Endothelial cell (in vitro differentiated cells): ENCODE measurements around the gene ARHGAP23. TPM values are rescaled to one million over a fixed set of nuclear protein-coding genes. Genes with fewer than 3 reads are reported as not detected.
A peak's percentile ranks its signal among the peaks of the same experiment; 100 is the strongest.

Source experiments
- DNase-seq: peaks from one replicate; pipeline ENCODE4 v3.0.0; 2021; ENCODE audit warnings: low spot score
- H3K27ac Mint-ChIP-seq: one replicate; pipeline ENCODE4 v1.8.0; 2021; ENCODE audit warnings: mixed read lengths, inconsistent platforms; ENCODE audit not compliant: unreplicated experiment
- H3K27me3 Mint-ChIP-seq: one replicate; pipeline ENCODE4 v1.8.0; 2021; ENCODE audit warnings: mild to moderate bottlenecking, moderate library complexity, mixed read lengths, inconsistent platforms; ENCODE audit not compliant: unreplicated experiment
- H3K36me3 Mint-ChIP-seq: one replicate; pipeline ENCODE4 v1.8.0; 2021; ENCODE audit warnings: mild to moderate bottlenecking, low read depth, mixed read lengths, inconsistent platforms; ENCODE audit not compliant: unreplicated experiment
- H3K4me1 Mint-ChIP-seq: one replicate; pipeline ENCODE4 v1.8.0; 2021; ENCODE audit warnings: mild to moderate bottlenecking, mixed read lengths, inconsistent platforms; ENCODE audit not compliant: unreplicated experiment
- H3K4me3 Mint-ChIP-seq: one replicate; pipeline ENCODE4 v1.8.0; 2021; ENCODE audit warnings: mild to moderate bottlenecking, mixed read lengths, inconsistent platforms; ENCODE audit not compliant: unreplicated experiment
- H3K9me3 Mint-ChIP-seq: one replicate; pipeline ENCODE4 v1.8.0; 2021; ENCODE audit warnings: mixed read lengths, inconsistent platforms; ENCODE audit not compliant: unreplicated experiment
- total RNA-seq: library from RNA; stranded (reverse); fragmentation: NEBNext Ultra II Directional; extraction: Animal tissue kit (Norgen Biotek cat#: 25700); gene quantifications from one replicate; pipeline ENCODE4 v1.2.1, GENCODE V29; 2021; ENCODE audit not compliant: unreplicated experiment
- TF ChIP-seq, protein P1 (sequence below): fragments of 200-600 bp; sonication (generic); IDR thresholded peaks from one replicate; pipeline ENCODE4 v1.5.0; 2021; ENCODE audit warnings: antibody characterized with exemption; ENCODE audit not compliant: unreplicated experiment

The ARHGAP23 gene
- total RNA-seq, 1 donor from 2014 or later: 70.5 TPM

DNA sequence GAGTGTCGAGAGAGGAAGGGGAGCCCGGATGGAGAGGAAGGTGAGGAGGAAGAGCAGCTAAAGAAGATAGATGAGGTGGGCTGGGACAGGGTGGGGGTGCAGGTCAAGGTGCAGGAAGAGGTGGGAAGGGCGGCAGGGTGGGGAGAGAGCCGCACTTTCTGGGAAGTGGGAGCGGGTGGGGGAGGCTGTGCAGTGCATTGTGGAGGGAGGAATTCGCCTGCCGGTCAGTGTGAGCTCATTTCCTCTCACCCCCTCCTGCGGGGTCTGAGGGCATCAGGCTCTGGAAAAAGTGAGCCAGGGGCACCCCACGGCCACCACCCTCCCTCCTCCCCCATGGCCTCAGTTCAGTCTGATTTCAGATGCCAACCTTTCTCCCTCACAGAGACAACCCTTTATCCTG is 2.5 kb upstream of the ARHGAP23 start:
- H3K4me1 Mint-ChIP-seq: peaks cover 48% of the 10 kb centered on the region
- TF ChIP-seq, protein P1, sequence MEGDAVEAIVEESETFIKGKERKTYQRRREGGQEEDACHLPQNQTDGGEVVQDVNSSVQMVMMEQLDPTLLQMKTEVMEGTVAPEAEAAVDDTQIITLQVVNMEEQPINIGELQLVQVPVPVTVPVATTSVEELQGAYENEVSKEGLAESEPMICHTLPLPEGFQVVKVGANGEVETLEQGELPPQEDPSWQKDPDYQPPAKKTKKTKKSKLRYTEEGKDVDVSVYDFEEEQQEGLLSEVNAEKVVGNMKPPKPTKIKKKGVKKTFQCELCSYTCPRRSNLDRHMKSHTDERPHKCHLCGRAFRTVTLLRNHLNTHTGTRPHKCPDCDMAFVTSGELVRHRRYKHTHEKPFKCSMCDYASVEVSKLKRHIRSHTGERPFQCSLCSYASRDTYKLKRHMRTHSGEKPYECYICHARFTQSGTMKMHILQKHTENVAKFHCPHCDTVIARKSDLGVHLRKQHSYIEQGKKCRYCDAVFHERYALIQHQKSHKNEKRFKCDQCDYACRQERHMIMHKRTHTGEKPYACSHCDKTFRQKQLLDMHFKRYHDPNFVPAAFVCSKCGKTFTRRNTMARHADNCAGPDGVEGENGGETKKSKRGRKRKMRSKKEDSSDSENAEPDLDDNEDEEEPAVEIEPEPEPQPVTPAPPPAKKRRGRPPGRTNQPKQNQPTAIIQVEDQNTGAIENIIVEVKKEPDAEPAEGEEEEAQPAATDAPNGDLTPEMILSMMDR: no peak
- H3K36me3 Mint-ChIP-seq: no peaks in the 10 kb centered on the region
- no peaks in the 10 kb centered on the region for H3K9me3 Mint-ChIP-seq
- H3K27ac Mint-ChIP-seq: peak overlapping the region; percentile 79
- peak; percentile 49 for DNase-seq
- no peak overlapping the region for H3K4me3 Mint-ChIP-seq
- H3K27me3 Mint-ChIP-seq: peaks cover 23% of the 10 kb centered on the region

DNA sequence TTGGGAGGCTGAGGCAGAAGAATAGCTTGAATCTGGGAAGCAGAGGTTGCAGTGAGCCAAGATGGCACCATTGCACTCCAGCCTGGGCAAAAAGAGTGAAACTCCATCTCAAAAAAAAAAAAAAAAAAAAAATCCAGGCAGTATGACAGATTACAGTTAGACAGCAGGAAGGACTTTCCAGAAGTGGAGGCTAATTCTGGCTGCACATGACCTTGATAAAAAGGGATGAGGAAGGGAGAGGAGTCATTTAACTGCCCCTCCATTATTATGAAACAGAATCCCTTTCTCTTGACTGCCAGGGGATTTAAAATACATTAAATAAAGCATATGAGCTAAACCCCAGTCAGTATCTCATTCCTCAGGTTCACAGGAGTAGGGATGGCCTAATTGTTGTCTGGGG is 1.8 kb upstream of the ARHGAP23 start:
- no peaks in the 10 kb centered on the region for H3K9me3 Mint-ChIP-seq
- no peaks in the 10 kb centered on the region for H3K36me3 Mint-ChIP-seq
- TF ChIP-seq, protein P1: no peak
- H3K4me3 Mint-ChIP-seq: no peak overlapping the region
- DNase-seq: no peak
- H3K4me1 Mint-ChIP-seq: peaks cover 48% of the 10 kb centered on the region
- no peak overlapping the region for H3K27ac Mint-ChIP-seq
- H3K27me3 Mint-ChIP-seq: peaks cover 23% of the 10 kb centered on the region

DNA sequence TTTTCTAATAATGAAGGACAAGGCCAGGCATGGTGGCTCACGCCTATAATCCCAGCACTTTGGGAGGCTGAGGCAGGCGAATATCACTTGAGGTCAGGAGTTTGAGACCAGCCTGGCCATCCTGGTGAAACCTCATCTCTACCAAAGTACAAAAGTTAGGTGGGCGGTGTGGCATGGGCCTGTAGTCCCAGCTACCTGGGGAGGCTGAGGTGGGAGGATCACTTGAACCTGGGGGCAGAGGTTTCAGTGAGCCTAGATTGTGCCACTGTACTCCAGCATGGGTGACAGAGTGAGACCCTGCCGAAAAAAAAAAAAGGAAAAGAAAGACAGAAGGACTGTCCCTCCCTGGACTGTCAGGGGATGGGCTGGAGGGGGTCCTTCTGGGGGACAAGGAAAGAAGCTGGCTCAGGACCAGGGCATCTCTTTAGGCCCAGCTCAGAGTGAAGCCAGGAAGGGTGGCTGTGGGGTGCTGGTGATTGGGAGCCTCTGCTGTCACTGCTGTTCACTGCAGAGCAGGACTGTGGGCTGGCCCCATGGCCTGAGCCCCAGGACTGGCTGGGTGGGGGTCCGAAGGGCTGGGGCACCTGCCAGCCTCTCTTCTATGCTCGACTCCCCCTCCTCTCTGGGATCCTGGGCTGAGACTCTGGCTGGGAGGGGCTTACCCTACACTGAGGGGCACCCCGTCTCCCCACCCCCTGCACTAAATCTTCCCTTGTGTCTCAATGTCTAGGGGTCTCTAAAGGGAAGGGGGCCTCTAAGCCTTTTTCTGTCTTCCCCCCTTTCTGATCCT is 909 bp upstream of the ARHGAP23 start:
- Mint-ChIP-seq H3K9me3 (no peaks in the 10 kb centered on the region), H3K27me3 (peaks cover 19% of the 10 kb centered on the region), H3K27ac (no peak overlapping the region), H3K36me3 (no peaks in the 10 kb centered on the region), H3K4me1 (peaks cover 48% of the 10 kb centered on the region), H3K4me3 (peak overlapping the region; percentile 90)
- no peak for DNase-seq
- TF ChIP-seq, protein P1: no peak

DNA sequence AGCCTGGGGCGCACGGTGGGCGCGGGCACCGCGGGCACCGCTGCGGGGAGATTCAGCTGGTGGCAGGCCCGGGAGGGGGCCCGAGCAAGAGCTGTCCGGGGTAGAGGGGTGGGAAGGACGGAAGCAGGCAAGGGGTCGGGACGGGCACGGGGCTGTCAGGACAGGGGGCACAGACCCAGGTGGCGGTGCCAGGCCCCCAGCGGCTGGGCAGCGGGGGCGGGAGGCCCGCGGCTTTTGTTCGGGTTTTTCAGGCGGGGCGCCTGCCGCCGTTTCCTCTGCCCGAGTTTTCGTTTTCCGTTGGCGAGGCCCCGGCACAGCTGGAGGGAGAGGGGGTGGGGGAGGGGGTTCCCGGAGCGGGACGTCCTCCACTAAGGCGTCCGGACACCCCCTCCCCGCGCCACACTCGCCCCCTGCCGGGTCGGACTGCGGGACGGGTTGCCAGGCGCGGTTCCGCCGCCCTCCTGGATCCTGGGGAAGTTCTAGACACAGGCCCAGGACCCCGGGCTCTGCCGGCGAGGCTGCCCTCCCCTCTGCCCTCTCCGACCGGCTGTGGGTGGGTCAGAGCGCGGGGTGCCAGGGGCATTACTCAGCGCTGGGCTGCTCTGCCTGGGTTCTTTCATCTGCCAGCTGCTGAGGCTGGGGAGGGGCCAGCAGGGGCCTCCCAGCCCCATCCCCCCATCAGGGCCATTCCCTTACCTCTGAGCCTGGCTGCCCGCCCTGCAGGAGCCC is 543 bp downstream of the ARHGAP23 start:
- TF ChIP-seq, protein P1: no peak

More for the DNA sequence above, 543 bp downstream of the ARHGAP23 start:
- DNase-seq: peak; percentile 66
- peaks cover 22% of the 10 kb centered on the region for H3K27me3 Mint-ChIP-seq
- no peak overlapping the region for H3K27ac Mint-ChIP-seq
- H3K36me3 Mint-ChIP-seq: no peaks in the 10 kb centered on the region
- H3K4me3 Mint-ChIP-seq: peak overlapping the region; percentile 94
- H3K9me3 Mint-ChIP-seq: no peaks in the 10 kb centered on the region
- H3K4me1 Mint-ChIP-seq: peaks cover 48% of the 10 kb centered on the region
